A549 (cell line): Measurements from ENCODE around the gene SRGN. TPM values are rescaled to one million over a fixed set of nuclear protein-coding genes. Genes with fewer than 3 reads are reported as not detected.

Source experiments
- ATAC-seq, 2 experiments: fragments of 200-7000 bp in 1 of 2; fragments of >200 bp in 1 of 2; cut with Nextera tagmentation in 1 of 2; cut with Tn5 transposase in 1 of 2; 3 replicates each; pipeline versions ENCODE4 v1.8.0 to v1.9.1; 2018 to 2020; ENCODE audit warnings: mild to moderate bottlenecking in 1 of 2, moderate library complexity in 1 of 2
- CTCF ChIA-PET: fragments of 300-600 bp; sonication (Branson Sonifier 250); formaldehyde crosslinking; extraction: SDS; loops from one replicate; lab custom pipeline; 2021; ENCODE audit warnings: antibody characterized with exemption, inconsistent platforms; lab: Yijun Ruan, JAX
- POLR2A ChIA-PET: fragments of 350-600 bp; formaldehyde crosslinking; extraction: SDS; loops from one replicate; lab custom pipeline; 2021; ENCODE audit warnings: antibody characterized with exemption, inconsistent platforms; lab: Yijun Ruan, JAX
- DNase-seq, 2 experiments: peaks; one replicate each; pipeline versions ENCODE4 v3.0.0 to v3.0.0-alpha.2; 2011 to 2016; ENCODE audit warnings: low read depth in 1 of 2, low spot score in 1 of 2
- FAIRE-seq: peaks from 2 replicates; lab custom pipeline; 2011; peaks lifted over from hg19 to GRCh38; lab: Jason Lieb, UNC
- H3K27ac ChIP-seq, 2 experiments: fragments of >200 bp; sonication (Bioruptor Twin); formaldehyde crosslinking; 3 replicates each; pipeline ENCODE4 v1.5.1; 2016 to 2017
- H3K4me1 ChIP-seq: fragments of >200 bp; sonication (Bioruptor Twin); formaldehyde crosslinking; 3 replicates; pipeline ENCODE4 v1.6.1; 2016
- H3K4me2 ChIP-seq: fragments of >200 bp; sonication (Bioruptor Twin); formaldehyde crosslinking; 3 replicates; pipeline ENCODE4 v1.6.1; 2016
- H3K4me3 ChIP-seq: fragments of >200 bp; sonication (Bioruptor Twin); formaldehyde crosslinking; 3 replicates; pipeline ENCODE4 v1.5.1; 2016
- H3K9me3 ChIP-seq: fragments of >200 bp; sonication (Bioruptor Twin); formaldehyde crosslinking; 3 replicates; pipeline ENCODE4 v1.6.1; 2016
- CBX2 ChIP-seq: fragments of 200-600 bp; sonication (generic); IDR thresholded peaks from 2 replicates; pipeline ENCODE4 v1.6.1; 2016; ENCODE audit warnings: low read depth, mild to moderate bottlenecking, borderline replicate concordance
- CBX8 ChIP-seq: fragments of 200-600 bp; sonication (generic); IDR thresholded peaks from 2 replicates; pipeline ENCODE4 v1.6.1; 2016
- EHMT2 ChIP-seq: fragments of 200-600 bp; sonication (generic); IDR thresholded peaks from 2 replicates; pipeline ENCODE4 v1.6.1; 2016; ENCODE audit warnings: antibody characterized with exemption, low read depth, mild to moderate bottlenecking, moderate library complexity
- FOSB ChIP-seq: fragments of 250-450 bp; sonication (Bioruptor Pico); IDR thresholded peaks from 2 replicates; pipeline ENCODE4 v1.5.0; 2020; ENCODE audit warnings: mild to moderate bottlenecking, moderate library complexity
- FOXS1 ChIP-seq: fragments of 250-450 bp; sonication (Bioruptor Pico); IDR thresholded peaks from 2 replicates; pipeline ENCODE4 v1.5.0; 2020; ENCODE audit warnings: mild to moderate bottlenecking, moderate library complexity
- GATA3 ChIP-seq: IDR thresholded peaks from 2 replicates; pipeline ENCODE4 v1.6.1; 2012; ENCODE audit warnings: borderline replicate concordance
- HOXA7 ChIP-seq: fragments of 250-450 bp; sonication (Bioruptor Pico); IDR thresholded peaks from 2 replicates; pipeline ENCODE4 v1.5.0; 2020; ENCODE audit warnings: mild to moderate bottlenecking, moderate library complexity
- HOXB5 ChIP-seq: fragments of 250-450 bp; sonication (Bioruptor Pico); IDR thresholded peaks from 2 replicates; pipeline ENCODE4 v1.5.0; 2020; ENCODE audit warnings: mild to moderate bottlenecking, moderate library complexity
- MAZ ChIP-seq: fragments of 150-350 bp; IDR thresholded peaks from 2 replicates; pipeline ENCODE4 v1.6.1; 2014; ENCODE audit warnings: antibody characterized with exemption, low read depth, low read length, borderline replicate concordance
- NPAS2 ChIP-seq: fragments of 250-450 bp; sonication (Bioruptor Pico); IDR thresholded peaks from 2 replicates; pipeline ENCODE4 v1.8.0; 2022; ENCODE audit warnings: mild to moderate bottlenecking, moderate library complexity, borderline replicate concordance
- PHF8 ChIP-seq: fragments of 200-600 bp; sonication (generic); IDR thresholded peaks from 2 replicates; pipeline ENCODE4 v1.6.1; 2016; ENCODE audit warnings: low read depth, mild to moderate bottlenecking, antibody characterized with exemption, moderate library complexity, borderline replicate concordance
- POLR2A ChIP-seq: IDR thresholded peaks from 2 replicates; pipeline ENCODE4 v1.6.1; 2012; ENCODE audit warnings: mild to moderate bottlenecking, low read length
- RAD21 ChIP-seq, 2 experiments: fragments of >200 bp in 1 of 2; sonication (Bioruptor Twin) in 1 of 2; formaldehyde crosslinking in 1 of 2; IDR thresholded peaks in 1 of 2; conservative IDR thresholded peaks in 1 of 2; 2 replicates in 1 of 2; 3 replicates in 1 of 2; pipeline ENCODE4 v1.6.1; 2012 to 2018; ENCODE audit warnings: inconsistent platforms in 1 of 2
- RCOR1 ChIP-seq: fragments of 150-350 bp; IDR thresholded peaks from 2 replicates; pipeline ENCODE4 v1.6.1; 2014; ENCODE audit warnings: antibody characterized with exemption, low read length, low read depth
- ZC3H11A ChIP-seq: fragments of 450-650 bp; IDR thresholded peaks from 2 replicates; pipeline ENCODE4 v1.6.1; 2014; ENCODE audit warnings: antibody characterized with exemption, mild to moderate bottlenecking
- ZNF302 ChIP-seq: fragments of 250-450 bp; sonication (Bioruptor Pico); IDR thresholded peaks from 2 replicates; pipeline ENCODE4 v1.9.0; 2021; ENCODE audit warnings: inconsistent platforms, mild to moderate bottlenecking, moderate library complexity
- WGBS: methylation state at CpG from one replicate; pipeline ENCODE4 v1.1.6; 2017; ENCODE audit errors: missing lambda C conversion rate; 5-methylcytosine and 5-hydroxymethylcytosine counted together
- polyA plus RNA-seq, 4 experiments: library from polyadenylated mRNA; depleted of rRNA in 3 of 4; stranded (reverse); fragments of >200 nt; fragmentation: RNase III in 1 of 4; extraction: RNeasy Plus Mini Kit Qiagen cat#74134 plus additional on column Dnase treatment in 1 of 4; gene quantifications; 2 replicates in 3 of 4; 3 replicates in 1 of 4; pipeline ENCODE4 v1.2.3, GENCODE V29; 2011 to 2017
- TF ChIP-seq, protein P1 (sequence below): fragments of 150-350 bp; IDR thresholded peaks from 2 replicates; pipeline ENCODE4 v1.6.1; 2014; ENCODE audit warnings: low read depth, mild to moderate bottlenecking, low read length
- TF ChIP-seq, protein P2 (sequence below): fragments of 450-650 bp; IDR thresholded peaks from 2 replicates; pipeline ENCODE4 v1.6.1; 2014; ENCODE audit warnings: antibody characterized with exemption

The SRGN gene
- polyA plus RNA-seq, 2 of the 4 experiments (the other 2 are of a cell fraction): 51.9 to 88.7 TPM

DNA sequence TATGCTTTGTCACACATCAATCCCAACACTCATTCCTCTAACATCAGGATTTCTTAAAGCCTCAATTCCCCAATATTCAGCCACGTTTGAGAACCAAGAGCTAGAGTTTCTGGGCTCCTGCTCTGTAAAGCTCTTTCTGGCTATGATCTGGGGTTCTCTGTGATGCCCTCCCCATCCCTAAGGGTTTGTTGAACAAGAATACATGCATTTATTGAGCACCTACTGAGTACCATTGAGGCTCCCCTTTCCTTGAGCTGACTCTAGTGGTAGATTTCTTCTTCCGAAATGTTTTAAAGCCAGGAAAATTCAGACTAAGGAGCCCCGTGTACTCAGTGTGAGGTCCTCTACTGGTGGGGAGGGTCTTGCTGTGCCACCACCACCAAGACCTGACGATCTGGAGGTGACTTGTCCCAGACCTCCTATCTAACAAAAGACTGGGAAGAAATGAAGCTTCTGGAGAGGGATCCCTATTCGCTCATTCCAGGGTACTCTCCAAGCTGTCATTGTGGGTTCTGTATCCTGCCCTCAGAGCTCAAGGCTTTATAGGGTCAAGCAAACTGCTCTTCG is 23.1 kb upstream of the SRGN start:
- Histone ChIP-seq H3K4me1 (peaks cover 27% of the 10 kb centered on the region), H3K4me3 (no peak overlapping the region), H3K4me2 (no peak overlapping the region), H3K9me3 (no peaks in the 10 kb centered on the region), H3K27ac (peak overlapping the region; percentile 33 to 69; a peak in 4 of 6 replicates)
- DNase-seq (no peak), ATAC-seq (no peak), FAIRE-seq (no peak)
- ChIA-PET CTCF (interaction anchor here (0.8 to 2.2 kb wide), 7 partner anchors 11 to 72 kb away, joined by 3 to 7 read pairs (median 5); no protein-coding TSS in a partner anchor), POLR2A (no interaction called here)
- 84% methylated on average over 6 of the region's 6 CpGs for WGBS
- TF ChIP-seq ZC3H11A (no peak), RAD21 (conservative IDR thresholded peaks at IDR 0.05 in 1 of 2, IDR thresholded peaks at IDR 0.05 in 1 of 2) (no peak), FOSB (CRISPR knock-in tag) (no peak), RCOR1 (no peak)
- TF ChIP-seq, protein P1, sequence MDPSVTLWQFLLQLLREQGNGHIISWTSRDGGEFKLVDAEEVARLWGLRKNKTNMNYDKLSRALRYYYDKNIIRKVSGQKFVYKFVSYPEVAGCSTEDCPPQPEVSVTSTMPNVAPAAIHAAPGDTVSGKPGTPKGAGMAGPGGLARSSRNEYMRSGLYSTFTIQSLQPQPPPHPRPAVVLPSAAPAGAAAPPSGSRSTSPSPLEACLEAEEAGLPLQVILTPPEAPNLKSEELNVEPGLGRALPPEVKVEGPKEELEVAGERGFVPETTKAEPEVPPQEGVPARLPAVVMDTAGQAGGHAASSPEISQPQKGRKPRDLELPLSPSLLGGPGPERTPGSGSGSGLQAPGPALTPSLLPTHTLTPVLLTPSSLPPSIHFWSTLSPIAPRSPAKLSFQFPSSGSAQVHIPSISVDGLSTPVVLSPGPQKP: no peak

GRCh38 chr10:69065406-69066361 is 22.2 kb upstream of the SRGN start:
- FAIRE-seq (no peak), ATAC-seq (no peak), DNase-seq (peak in 1 of 2 experiments; percentile 14)
- peaks cover 23% of the 10 kb centered on the region for H3K4me1 ChIP-seq
- WGBS: 71% methylated on average over 8 of the region's 8 CpGs
- H3K27ac ChIP-seq: peak overlapping the region; percentile 33 to 69; a peak in 4 of 6 replicates
- CTCF ChIA-PET: interaction anchor here (0.9 to 2.2 kb wide), 9 partner anchors 9 to 73 kb away, joined by 3 to 7 read pairs (median 5); no protein-coding TSS in a partner anchor
- H3K9me3 ChIP-seq: no peaks in the 10 kb centered on the region
- no peak overlapping the region for H3K4me2 ChIP-seq
- H3K4me3 ChIP-seq: no peak overlapping the region
- POLR2A ChIA-PET: no interaction called here
- TF ChIP-seq HOXA7 (CRISPR knock-in tag): no peak

DNA sequence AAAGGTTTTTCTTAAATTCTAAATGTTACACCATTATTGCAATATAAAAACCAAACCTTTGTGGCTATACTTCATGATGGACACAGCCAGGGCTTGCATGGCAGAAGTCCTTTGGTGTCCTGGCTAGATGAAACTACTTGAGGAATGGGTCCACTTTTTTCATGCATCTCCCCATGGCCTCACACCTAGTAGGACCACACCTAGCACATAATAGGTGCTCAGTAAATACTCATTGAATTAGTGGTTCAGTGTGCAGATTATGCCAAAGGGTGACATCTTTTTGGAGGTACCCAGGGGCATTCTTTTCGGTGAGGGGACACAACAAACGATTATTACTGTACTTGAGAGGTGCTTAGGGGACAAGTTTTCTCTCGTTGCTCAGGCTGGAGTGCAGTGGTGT is 20.7 kb upstream of the SRGN start:
- no peak overlapping the region for H3K27ac ChIP-seq
- H3K9me3 ChIP-seq: no peaks in the 10 kb centered on the region
- FAIRE-seq: no peak
- WGBS: 81% methylated on average over 3 of the region's 3 CpGs
- H3K4me3 ChIP-seq: no peak overlapping the region
- POLR2A ChIA-PET: no interaction called here
- ATAC-seq: no peak
- peaks cover 13% of the 10 kb centered on the region for H3K4me1 ChIP-seq
- H3K4me2 ChIP-seq: no peak overlapping the region
- TF ChIP-seq GATA3 (no peak), CBX8 (no peak), ZNF302 (no peak), MAZ (no peak), NPAS2 (CRISPR knock-in tag) (no peak), FOSB (CRISPR knock-in tag) (no peak), POLR2A (no peak), FOXS1 (no peak), PHF8 (no peak), EHMT2 (no peak), CBX2 (no peak), HOXB5 (CRISPR knock-in tag) (no peak)
- TF ChIP-seq, protein P2, sequence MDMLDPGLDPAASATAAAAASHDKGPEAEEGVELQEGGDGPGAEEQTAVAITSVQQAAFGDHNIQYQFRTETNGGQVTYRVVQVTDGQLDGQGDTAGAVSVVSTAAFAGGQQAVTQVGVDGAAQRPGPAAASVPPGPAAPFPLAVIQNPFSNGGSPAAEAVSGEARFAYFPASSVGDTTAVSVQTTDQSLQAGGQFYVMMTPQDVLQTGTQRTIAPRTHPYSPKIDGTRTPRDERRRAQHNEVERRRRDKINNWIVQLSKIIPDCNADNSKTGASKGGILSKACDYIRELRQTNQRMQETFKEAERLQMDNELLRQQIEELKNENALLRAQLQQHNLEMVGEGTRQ: no peak
- DNase-seq: no peak
- CTCF ChIA-PET: interaction anchor here (1.2 kb wide), 1 partner anchor 62 kb away, joined by 3 read pairs; no protein-coding TSS in a partner anchor
